Hematopoietic multipotent progenitor cell treated with erythropoietin and hydrocortisone succinate and interleukin-3 and kit ligand, for 8 days (in vitro differentiated cells): Measurements from ENCODE around the gene AMN1.
"Not testable (repeated sequence)": the region's sequence is repeated elsewhere in the genome, so short reads cannot be mapped to it uniquely, and the experiment has no call there.

ENCODE experiments used
- DNase-seq: peaks from one replicate; pipeline ENCODE4 v3.0.0-alpha.2; 2015

AMN1 gene

GRCh38 chr12:31728917-31729640 is at the start of gene AMN1:
Gene AMN1 (minus strand): TSS chr12:31729021. CDS start chr12:31729008, 13 bp downstream.
- peak; percentile 100 for DNase-seq

GRCh38 chr12:31773867-31774266 is 45.0 kb upstream of the AMN1 start:
- DNase-seq = no peak

- DNase-seq = no peak
Measured at GRCh38 chr12:31773223-31773750, 44.5 kb upstream of the AMN1 start.

GRCh38 chr12:31772685-31773222 is 43.9 kb upstream of the AMN1 start:
- DNase-seq = no peak

- no peak for DNase-seq
Measured at GRCh38 chr12:31772186-31772585, 43.4 kb upstream of the AMN1 start.

GRCh38 chr12:31768046-31768445 is 39.2 kb upstream of the AMN1 start:
- no peak for DNase-seq

GRCh38 chr12:31765931-31766330 is 37.1 kb upstream of the AMN1 start:
- DNase-seq = no peak

- no peak for DNase-seq
Measured at GRCh38 chr12:31759632-31760459, 31.0 kb upstream of the AMN1 start.

- DNase-seq = not testable (repeated sequence)
Measured at GRCh38 chr12:31758297-31758696, 29.5 kb upstream of the AMN1 start.

- DNase-seq = peak; percentile 36
Measured at GRCh38 chr12:31756977-31757420, 28.2 kb upstream of the AMN1 start.

GRCh38 chr12:31752450-31752849 is 23.6 kb upstream of the AMN1 start:
- peak; percentile 17 for DNase-seq

GRCh38 chr12:31751085-31751484 is 22.3 kb upstream of the AMN1 start:
- DNase-seq = no peak

GRCh38 chr12:31750747-31751039 is 21.9 kb upstream of the AMN1 start:
- DNase-seq = no peak

- DNase-seq = peak; percentile 87
Measured at GRCh38 chr12:31749024-31749704, 20.3 kb upstream of the AMN1 start.

- no peak for DNase-seq
Measured at GRCh38 chr12:31745242-31745641, 16.4 kb upstream of the AMN1 start.

- not testable (repeated sequence) for DNase-seq
Measured at GRCh38 chr12:31744363-31744762, 15.5 kb upstream of the AMN1 start.

- peak; percentile 26 for DNase-seq
Measured at GRCh38 chr12:31742891-31743290, 14.1 kb upstream of the AMN1 start.

GRCh38 chr12:31740628-31741027 is 11.8 kb upstream of the AMN1 start:
- no peak for DNase-seq

GRCh38 chr12:31737763-31738162 is 8.9 kb upstream of the AMN1 start:
- DNase-seq = no peak

- no peak for DNase-seq
Measured at GRCh38 chr12:31737345-31737744, 8.5 kb upstream of the AMN1 start.

GRCh38 chr12:31736472-31736871 is 7.7 kb upstream of the AMN1 start:
- DNase-seq = peak; percentile 54

- DNase-seq = peak; percentile 56
Measured at GRCh38 chr12:31733549-31734432, 5.0 kb upstream of the AMN1 start.
